ENCODE measurements around the gene ADARB2.

DNA sequence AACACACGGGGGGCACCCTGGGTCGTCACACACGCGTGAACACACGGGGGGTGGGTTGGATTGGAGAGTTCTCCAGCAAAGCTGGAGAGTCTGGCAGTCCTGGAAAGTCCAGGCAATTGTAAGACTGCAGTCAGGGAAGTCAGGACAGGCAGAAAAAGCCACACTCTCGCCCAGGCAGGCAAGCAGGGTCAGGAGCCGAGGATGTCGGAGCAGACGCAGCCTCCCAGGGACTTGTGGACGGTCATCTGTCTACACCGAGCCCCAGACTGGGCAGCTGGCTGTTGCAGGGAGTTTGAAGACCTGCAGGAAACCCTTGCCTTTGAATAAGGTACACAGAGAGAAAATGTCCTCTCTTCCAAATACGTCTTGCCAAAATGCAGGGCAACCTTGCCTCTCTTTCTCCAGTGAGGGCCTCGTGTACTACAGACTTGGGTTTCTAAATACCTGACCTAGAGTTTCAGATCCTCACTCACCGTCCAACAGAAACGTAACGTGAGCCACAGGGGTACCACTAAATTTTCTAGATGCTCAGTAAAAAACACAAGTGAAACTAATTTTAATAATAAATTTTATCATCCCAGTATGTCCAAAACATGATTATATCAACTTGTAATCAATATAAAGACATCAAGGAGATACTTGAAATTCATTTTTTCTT, 176.7 kb downstream of the ADARB2 start:
- TF ChIP-seq TEAD4 (IDR thresholded peaks at IDR 0.05) (no peak), EP300 (IDR thresholded peaks at IDR 0.05; ENCODE audit: borderline replicate concordance) (no peak), TAF1 (IDR thresholded peaks at IDR 0.05; ENCODE audit: low read depth) (no peak), CREB1 (IDR thresholded peaks at IDR 0.05; ENCODE audit: low read depth) (no peak), EGR1 (IDR thresholded peaks at IDR 0.05) (no peak), YY1 (IDR thresholded peaks at IDR 0.05; ENCODE audit: low read depth) (no peak), FOXM1 (IDR thresholded peaks at IDR 0.05; ENCODE audit: borderline replicate concordance, low read depth) (no peak), CEBPB (IDR thresholded peaks at IDR 0.05) (no peak)
- TF ChIP-seq, protein P1, sequence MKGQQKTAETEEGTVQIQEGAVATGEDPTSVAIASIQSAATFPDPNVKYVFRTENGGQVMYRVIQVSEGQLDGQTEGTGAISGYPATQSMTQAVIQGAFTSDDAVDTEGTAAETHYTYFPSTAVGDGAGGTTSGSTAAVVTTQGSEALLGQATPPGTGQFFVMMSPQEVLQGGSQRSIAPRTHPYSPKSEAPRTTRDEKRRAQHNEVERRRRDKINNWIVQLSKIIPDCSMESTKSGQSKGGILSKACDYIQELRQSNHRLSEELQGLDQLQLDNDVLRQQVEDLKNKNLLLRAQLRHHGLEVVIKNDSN (IDR thresholded peaks at IDR 0.05) = no peak
- TF ChIP-seq, protein P2, sequence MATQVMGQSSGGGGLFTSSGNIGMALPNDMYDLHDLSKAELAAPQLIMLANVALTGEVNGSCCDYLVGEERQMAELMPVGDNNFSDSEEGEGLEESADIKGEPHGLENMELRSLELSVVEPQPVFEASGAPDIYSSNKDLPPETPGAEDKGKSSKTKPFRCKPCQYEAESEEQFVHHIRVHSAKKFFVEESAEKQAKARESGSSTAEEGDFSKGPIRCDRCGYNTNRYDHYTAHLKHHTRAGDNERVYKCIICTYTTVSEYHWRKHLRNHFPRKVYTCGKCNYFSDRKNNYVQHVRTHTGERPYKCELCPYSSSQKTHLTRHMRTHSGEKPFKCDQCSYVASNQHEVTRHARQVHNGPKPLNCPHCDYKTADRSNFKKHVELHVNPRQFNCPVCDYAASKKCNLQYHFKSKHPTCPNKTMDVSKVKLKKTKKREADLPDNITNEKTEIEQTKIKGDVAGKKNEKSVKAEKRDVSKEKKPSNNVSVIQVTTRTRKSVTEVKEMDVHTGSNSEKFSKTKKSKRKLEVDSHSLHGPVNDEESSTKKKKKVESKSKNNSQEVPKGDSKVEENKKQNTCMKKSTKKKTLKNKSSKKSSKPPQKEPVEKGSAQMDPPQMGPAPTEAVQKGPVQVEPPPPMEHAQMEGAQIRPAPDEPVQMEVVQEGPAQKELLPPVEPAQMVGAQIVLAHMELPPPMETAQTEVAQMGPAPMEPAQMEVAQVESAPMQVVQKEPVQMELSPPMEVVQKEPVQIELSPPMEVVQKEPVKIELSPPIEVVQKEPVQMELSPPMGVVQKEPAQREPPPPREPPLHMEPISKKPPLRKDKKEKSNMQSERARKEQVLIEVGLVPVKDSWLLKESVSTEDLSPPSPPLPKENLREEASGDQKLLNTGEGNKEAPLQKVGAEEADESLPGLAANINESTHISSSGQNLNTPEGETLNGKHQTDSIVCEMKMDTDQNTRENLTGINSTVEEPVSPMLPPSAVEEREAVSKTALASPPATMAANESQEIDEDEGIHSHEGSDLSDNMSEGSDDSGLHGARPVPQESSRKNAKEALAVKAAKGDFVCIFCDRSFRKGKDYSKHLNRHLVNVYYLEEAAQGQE (IDR thresholded peaks at IDR 0.05; ENCODE audit: low read depth) = no peak

Measured in Ishikawa (cell line).